GM23248 (cell line): Measurements from ENCODE around the gene GPS1.

Experiments used
- EZH2 ChIP-seq: fragments of 200-600 bp; sonication (generic); IDR thresholded peaks from 2 replicates; pipeline ENCODE4 v1.6.1; 2018; ENCODE audit warnings: antibody characterized with exemption, mild to moderate bottlenecking; ENCODE audit not compliant: insufficient read depth, poor library complexity, severe bottlenecking
- EZH2phosphoT487 ChIP-seq: fragments of 200-600 bp; sonication (generic); IDR thresholded peaks from 2 replicates; pipeline ENCODE4 v1.6.1; 2018; ENCODE audit warnings: antibody characterized with exemption, moderate library complexity, mild to moderate bottlenecking, low read depth; ENCODE audit not compliant: insufficient read depth

DNA sequence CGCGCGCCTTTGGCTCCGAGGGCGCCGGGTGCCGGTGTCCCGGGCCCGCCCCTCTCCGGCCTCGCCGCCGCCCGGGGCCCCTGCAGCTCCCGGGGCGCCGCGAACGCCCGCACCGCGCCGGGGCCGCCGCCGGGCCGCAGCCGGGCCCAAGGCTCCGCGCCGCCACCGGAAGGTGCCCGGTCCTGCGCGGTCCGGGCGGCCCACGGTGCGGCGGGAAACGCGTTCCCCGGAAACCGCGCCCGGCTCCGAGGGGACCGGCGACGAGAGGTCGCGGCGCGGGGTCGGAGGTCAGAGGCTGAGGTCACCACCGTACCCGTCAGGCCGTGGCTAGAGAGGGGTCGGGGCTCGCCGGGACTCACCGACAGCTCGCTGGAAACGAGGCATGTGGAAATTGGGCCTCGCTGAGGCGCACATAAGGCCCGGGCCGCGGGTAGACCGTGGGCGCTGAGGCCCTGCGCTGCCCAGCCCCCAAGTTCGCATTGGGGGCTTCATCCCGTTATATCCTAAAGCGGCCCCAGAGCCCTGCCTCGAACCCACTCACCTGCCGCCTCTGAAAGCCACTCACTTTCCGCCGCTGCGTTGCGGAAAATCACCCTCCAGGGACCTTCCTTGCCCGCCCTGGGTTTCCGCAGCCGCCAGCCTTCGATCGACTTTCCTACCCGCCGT is 14.1 kb downstream of the GPS1 start, which contains the start of gene DUS1L:
- no peak for TF ChIP-seq EZH2phosphoT487
- no peak for TF ChIP-seq EZH2
